Sciatic nerve (tissue), 2 donors: Measurements from ENCODE around the gene PDZD7. TPM values are rescaled to one million over a fixed set of nuclear protein-coding genes. Genes with fewer than 3 reads are reported as not detected.
A peak's percentile ranks its signal among the peaks of the same experiment; 100 is the strongest.

Experiments used
- ATAC-seq: fragments of 200-7000 bp; cut with Tn5 transposase; one replicate; pipeline ENCODE4 v1.9.1; 2020; ENCODE audit warnings: mild to moderate bottlenecking, moderate library complexity
- DNase-seq: peaks from one replicate; pipeline ENCODE4 v3.0.0-alpha.2; 2020; ENCODE audit warnings: low spot score
- intact Hi-C: fragments of 100-400 bp; cut with DNase I; formaldehyde crosslinking; loops from one replicate; pipeline ENCODE4 v1.14.2; 2022
- total RNA-seq: library from RNA; stranded (reverse); fragmentation: NEBNext Ultra II Directional; extraction: Animal tissue kit (Norgen Biotek cat#: 25700); gene quantifications from one replicate; pipeline ENCODE4 v1.2.1, GENCODE V29; 2021
- donor health status: DM: no; HTN: no; CAD: no.
- donor health status: DM: no; HTN: no; CAD: no.

Gene PDZD7
- total RNA-seq, 1 donor from 2014 or later = 3.8 TPM

DNA sequence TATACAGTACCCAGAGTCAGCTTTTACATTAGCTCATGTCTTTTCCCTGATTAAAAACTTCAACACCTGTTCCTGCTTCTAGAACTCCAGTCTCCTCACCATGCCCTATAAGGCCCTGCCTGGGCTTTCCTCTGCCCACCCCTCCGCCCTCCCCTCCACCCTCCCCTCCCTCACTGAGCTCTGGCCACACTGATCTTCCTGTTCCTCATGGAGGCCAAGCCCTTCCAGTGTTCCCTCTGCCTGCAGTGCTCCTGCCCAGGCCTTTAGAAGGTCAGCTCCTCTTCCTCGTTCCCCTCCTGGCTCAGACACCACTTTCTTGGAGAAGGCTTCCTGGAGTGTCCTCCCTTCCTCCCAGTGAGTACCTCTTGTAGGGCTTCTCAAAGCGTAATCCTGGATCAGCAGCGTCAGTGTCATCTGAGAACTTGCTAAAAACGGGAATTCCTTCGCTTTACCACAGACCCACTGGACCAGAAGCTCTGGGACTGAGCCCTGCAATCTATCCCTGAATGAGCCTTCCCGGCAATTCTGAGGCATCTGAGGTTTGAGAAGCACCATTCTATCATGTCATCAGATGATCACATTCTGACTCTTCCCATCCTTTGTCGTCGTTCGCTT, 3.7 kb downstream of the PDZD7 start:
- intact Hi-C loops = no loop called here
- DNase-seq (no peak), ATAC-seq (no peak)

DNA sequence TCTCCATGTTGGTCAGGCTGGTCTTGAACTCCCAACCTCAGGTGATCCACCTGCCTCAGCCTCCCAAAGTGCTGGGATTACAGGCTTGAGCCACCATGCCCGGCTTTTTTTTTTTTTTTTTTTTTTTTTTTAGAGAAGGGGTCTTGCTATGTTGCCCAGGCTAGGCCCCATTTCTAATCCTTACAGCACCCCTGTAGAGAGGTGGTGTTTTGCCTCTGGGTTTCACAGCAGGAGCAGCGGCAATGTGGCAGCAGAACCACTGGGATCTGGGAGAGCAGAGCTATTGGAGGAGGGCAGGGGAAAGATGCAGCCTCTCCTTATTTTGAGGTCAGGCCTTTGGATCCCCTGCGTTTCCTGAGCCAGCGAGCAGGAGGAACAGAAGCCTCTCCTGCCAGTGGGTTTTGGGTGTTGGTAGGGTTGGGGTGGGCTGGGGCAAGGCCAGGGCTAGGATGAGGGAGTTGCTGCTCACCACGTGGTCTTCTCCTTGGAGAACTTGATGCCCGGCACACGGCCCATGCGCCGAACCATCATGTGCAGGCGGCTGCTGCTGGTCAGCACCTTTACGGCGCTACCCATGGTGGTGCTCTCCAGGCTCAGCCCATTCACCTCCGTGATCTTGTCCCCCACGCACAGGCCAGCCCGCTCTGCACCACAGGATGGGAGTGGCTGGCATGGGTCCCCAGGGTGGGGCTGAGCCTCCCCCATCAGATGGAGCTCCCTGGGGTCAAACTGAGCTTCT, 7.8 kb downstream of the PDZD7 start:
- ATAC-seq (no peak), DNase-seq (no peak)
- intact Hi-C loops = no loop called here

DNA sequence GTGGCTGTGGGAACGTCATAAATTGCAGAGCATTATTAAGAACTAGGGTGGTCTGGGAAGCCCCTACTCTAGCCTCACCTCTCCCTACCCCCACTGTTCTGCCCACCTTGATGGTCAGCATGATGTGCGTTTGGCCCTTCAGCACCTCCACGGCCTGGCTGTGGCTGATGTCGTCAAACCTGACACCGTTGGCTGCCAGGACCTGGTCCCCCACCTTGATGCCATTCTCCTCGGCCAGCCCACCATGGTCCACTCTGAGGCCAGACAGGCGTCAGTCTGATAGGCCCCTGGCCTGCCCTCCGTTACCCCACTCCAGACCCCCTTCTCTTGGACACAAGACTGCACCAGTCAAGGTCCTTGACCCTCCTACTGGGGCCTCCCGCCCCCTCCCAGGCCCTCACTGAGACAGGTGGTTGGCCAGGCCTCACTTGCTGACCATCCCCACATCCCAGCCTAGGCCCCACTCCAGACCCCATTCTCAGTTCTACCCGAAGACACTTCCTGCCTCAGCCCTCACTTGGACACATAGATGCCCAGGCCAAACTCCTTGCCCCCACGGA, 9.2 kb downstream of the PDZD7 start:
- ATAC-seq (no peak), DNase-seq (no peak)
- intact Hi-C loops = no loop called here

DNA sequence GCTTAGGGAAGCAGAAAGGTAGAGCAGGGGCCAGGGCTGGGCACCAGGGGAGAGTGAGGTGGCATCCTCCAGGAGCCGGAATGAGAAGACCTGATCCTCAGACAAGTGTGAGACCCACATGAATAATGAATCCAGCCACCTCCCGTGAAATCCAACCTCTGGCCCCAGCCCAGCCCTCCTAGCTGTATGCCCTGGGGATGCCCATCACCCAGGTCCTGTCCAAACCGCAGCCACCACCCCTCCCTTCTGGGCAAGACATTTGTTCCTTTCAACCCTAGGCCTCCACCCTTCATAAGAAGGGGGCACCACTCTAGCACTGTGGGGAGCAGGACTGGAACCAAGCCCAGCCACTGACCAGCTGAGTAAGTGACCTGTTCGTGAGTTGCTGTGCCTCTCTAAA, 9.7 kb downstream of the PDZD7 start:
- intact Hi-C loops = no loop called here
- DNase-seq (no peak), ATAC-seq (no peak)

DNA sequence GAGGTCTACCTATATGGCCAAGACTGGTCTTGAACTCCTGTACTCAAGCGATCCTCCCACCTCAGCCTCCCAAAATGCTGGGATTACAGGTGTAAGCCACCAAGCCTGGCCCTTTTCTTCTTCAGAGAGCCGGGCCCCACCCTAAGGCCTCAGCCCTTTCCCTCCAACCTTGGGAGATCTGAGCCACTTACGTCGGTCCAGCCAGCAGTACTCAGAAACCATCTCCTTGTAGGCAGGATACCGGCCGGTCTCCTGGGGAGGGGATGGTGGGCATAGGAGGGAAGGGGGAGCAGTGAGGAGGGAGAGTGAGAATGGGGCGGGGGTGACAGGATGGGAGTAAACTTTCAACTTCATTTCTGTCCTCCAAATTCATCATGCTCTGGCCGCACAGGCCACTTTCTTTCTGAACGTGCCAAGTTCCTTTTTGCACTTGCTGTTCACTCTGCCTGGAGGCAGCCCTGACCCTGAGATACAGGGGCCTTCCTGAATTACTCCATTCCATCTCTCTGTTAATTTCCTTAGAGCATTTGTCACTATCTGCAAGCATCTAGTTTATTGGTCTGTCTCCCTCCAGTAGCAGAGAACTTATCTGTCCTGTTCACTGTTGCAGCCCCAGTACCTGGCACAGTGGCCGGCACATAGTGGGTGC, 10.4 kb downstream of the PDZD7 start:
- DNase-seq = no peak
- intact Hi-C loops = no loop called here
- ATAC-seq = no peak

DNA sequence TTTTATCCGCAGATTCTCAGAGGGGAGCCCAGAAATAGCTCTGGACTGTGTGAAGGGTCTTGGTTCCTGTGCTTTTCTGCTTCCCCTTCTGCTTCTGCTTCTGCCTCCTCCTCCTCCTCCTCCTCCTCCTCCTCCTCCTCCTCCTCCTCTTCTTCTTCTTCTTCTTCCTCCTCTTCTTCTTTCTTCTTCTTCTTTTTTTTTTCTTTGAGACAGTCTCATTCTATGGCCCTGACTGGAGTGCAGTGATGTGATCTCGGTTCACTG, 11.6 kb downstream of the PDZD7 start:
- intact Hi-C loops = no loop called here
- ATAC-seq (no peak), DNase-seq (no peak)

DNA sequence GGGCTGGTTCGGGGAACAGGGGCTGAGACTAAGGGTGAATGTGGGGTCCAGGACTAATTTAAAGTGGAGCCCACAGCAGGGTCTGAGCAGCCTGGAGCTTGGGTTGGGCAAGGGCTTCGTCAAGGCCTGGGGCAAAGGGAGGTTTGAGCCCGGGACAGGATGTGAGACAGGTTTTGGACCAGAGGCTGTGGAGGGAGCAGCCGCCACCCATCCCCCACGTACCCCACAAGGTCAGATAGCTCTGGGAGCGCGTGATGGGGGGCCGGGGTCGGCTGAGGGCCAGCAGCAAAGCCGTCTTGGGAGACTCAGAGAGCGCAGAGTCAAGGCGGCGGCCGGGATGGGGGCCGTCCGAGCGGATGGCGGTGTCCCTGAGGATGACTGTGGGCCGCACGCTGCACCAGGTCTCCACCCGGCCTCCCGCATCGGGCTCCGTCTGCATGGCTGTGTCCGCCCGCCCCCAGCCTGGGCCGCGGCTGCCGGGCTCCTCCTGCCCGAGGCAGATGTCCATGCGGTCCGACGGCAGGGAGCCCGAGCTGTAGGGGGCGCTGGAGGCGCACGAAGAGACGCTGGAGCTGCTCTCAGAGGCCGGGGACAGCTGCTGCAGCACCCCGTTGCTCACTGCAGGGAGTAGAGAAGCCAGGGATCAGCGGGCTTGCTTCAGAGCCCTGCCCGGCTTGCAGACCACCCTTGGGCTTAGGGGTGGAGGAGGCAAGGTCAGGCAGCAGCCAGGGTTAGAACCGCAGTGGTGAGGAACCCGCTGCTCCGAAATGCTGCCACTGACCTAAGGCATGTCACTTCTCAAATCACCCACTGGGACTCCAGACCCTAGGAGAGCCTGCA, 12.1 kb downstream of the PDZD7 start:
- ATAC-seq (peak; percentile 72), DNase-seq (peak; percentile 92)
- intact Hi-C loops = no loop called here

DNA sequence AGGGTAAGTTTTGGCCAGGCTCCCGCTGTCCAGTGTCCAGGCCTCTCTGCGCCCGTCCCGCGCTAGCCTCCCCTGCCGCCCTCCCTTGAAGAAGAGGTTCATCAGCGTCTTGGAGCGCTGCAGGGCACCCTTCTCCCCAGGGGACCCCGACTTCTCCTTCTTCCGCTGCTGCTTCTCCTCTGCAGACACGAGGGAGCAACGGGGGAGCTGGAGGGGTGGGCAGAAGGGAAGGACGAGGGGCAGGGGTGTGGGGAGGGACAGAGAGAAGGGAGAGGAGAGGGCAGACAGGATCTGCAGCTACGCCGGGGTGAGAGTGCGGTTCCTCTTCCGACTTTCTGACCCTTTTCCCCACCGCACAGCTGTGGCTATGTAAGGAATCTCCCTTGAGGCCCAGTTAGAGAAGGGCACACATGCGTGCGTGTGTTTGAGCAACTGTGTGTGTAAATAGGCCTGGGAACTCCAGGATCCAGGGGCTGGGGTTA, 12.8 kb downstream of the PDZD7 start:
- ATAC-seq (peak; percentile 31), DNase-seq (no peak)
- intact Hi-C loops = no loop called here

DNA sequence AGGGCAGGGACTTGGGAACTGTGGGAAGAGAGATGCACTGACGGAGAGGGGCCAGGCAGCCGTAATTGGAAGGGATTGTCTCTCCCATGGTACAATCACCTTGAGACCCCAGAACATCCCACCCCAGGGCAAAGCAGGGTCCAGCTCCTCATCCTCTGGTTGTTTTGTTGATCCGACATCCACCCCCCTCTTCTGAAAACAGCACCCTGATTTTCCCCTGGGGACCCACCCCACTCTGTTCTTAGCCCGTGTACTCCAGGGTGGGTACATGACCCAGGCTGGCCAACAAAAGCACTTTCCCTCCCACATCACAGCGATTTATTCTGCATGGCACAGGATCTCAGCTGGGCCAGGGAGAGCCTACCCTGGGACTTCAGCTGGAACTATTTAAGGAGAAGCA, 14.1 kb downstream of the PDZD7 start:
- DNase-seq (no peak), ATAC-seq (no peak)
- intact Hi-C loops = no loop called here

DNA sequence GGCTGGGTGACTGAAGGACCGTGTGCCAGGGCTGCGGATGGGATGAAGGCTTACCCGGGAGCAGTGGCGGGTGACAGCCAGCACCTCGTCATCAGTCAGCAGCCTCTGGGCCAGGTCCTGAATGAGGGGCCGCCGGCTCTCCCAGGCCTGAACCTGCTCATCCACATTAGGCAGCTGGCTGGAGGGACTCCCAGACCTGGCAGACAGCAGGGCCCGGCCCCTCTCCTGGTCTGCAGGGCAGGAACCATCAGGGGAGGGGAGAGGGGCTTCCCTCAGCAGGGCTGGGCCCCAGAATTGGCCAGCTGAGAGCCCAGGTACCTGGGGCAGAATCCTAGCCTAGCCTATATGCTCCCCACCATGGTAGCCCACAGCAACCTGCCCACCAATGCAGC, 15.4 kb downstream of the PDZD7 start:
- intact Hi-C loops = no loop called here
- DNase-seq (no peak), ATAC-seq (no peak)

DNA sequence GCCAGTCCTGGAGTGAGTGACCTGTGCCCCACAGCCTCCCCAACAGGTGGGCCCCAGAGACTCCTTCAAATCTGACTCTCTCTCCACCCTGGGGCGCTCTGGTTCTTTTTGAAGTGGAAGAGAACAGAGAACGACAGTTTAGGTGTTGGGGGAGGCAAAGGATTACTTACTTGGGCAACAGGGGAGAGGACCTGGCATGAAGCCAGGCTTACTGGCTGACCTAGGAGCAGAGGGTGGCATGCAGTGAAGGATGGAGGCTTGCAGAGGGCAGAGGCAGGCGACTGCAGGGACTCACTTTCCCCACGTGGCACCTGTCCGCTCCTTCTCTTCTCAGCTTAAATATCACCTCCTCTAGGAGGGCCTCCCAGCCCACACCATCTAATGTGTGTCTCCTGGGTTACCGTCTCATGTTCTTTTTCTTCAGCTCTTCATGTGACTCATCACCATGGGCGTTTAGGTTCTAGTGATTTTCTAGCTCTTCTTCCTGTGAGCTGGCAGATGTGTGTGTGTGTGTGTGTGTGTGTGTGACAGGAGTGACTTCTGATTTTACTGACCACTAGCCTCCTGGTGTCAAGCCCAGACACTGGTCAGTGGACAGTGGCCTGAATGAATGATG, 15.9 kb downstream of the PDZD7 start:
- ATAC-seq = no peak
- intact Hi-C loops = loop anchor here (1.0 kb wide), 1 partner anchor 48 kb away; no protein-coding TSS in a partner anchor
- no peak for DNase-seq

DNA sequence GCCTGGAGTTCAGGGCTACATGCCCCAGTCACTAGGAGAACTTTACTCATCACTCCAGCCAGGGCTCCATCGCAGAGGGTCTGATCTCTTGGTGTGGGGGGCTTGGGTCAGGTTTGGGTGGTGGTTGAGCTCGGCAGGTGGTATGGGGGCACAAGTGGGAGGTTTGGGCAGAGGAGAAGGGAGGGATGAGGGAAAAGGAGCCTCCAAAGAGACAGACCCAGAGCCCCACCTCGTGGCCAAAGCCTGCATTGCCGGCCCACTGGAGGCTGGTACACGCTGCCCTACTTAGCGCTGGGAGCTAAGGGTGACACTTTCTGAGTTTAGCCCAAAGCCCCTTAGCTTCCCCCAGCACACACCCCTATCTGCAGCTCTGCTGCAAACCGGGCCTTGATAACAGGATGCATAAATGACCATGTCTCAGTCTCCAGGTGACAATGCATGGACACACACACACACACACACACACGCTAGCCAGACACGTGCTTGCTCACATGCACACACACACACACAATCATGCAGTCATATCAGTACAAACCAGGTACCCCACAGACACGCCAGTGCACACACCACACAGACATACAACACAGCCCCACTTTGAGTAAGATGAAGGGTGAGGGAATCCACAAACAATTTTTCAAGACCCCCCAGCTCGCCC, 16.6 kb downstream of the PDZD7 start:
- ATAC-seq (peak; percentile 76), DNase-seq (peak; percentile 92)
- intact Hi-C loops = loop anchor here (1.0 kb wide), 1 partner anchor 49 kb away; no protein-coding TSS in a partner anchor

DNA sequence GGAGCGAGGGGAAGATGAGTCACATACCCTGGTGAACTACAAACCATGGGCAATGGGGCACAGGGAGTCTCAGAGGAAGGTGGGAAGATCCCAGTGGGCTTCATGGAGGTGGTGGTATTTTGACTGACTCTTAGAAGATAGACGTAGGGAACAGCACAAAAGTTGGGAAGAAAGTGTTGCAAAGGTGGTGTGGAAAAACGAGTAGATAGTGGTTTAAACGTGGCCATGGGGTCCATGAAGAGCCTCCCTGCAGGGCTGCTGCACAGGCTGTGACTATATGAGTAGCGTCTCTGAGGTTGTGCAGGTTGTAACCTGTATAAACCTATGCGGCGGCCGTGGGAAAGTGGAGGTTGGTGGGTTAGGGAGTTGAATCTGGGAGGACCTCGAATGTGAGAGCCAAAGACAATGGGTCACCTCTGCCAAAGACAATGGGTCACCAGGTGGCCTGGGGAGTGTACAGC, 17.5 kb downstream of the PDZD7 start:
- intact Hi-C loops = no loop called here
- DNase-seq (no peak), ATAC-seq (no peak)

DNA sequence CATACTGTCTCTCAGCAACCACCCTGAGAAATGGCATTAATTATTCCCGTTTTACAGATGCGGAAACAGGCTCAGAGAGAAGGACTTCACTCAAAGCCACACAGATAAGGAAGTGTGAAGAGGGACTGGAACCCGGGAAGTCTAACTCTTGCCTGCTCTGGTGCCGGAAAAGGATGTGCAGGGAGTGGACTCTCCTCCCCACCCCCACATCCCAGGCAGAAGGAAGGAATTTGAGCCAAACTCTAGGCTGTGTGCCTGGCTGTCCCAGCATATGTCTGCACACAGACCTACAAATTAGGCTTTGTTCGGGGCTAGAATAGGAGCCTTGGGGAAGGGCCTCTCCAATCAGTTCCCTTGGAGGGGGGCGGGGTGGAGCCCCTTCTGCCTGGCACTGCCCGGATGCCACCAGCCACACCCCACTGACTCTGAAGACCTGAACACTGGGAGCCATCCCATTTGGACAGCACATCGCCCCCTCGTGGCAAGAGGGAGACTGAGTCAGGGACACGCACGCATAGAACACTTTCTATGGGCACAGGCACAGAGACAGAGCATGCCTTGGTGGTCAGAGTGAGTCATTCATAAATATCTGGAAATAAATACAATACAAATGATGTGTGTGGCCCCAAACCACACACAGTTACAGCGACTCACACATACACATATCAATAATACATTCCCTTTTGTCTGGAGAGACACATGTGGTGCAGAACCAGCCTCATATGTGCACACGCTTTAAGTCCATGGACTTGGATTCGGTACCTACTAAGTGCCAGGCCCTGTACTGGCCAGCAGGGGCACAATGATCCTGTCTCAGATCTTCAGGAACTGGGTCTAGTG, 18.2 kb downstream of the PDZD7 start:
- peak; percentile 90 for ATAC-seq
- peak; percentile 96 for DNase-seq
- intact Hi-C loops = no loop called here

DNA sequence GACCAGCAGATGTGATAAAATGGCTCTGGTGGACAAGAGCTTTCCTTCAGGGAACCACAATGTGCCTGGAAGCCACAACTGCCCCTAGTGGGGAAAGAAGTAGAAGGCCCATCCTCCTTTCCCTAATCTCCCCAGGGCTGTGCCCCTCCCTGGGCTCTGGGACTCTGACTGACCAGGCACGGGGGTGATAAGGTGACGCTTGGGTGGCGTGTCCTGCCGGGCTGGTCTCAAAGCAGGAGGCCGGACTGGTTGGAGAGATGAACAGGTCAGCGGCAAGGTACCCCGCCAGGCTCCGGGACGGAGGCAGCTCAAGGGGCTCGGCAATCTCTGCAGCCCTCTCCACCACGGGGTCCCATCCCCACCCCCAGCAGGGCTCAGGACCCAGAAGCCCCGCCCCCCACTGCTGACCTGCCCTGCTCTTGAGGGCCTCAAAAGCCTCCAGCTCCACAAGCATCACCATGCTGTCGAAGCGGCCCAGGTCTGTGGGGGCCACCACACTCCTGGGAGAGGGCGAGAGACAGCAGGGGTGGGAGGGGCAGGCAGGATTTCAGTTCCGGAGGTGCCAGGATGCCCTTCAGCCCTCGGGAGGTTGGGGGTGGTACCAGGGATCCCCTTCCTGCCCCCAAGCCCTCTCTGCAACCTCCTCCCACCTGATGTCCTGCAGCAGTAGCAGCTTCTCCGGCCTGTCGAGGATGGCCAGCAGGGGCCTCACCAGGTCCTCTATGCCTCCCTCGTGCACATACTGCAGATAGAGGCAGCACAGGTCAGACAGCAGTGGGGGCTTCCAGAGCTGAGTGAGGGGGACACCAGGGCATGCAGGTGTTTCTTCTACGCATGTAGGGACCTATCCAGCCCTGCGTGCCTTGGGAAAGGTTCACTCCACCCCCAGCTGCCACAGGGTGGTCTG, 19.2 kb downstream of the PDZD7 start:
- no peak for DNase-seq
- intact Hi-C loops = no loop called here
- no peak for ATAC-seq

DNA sequence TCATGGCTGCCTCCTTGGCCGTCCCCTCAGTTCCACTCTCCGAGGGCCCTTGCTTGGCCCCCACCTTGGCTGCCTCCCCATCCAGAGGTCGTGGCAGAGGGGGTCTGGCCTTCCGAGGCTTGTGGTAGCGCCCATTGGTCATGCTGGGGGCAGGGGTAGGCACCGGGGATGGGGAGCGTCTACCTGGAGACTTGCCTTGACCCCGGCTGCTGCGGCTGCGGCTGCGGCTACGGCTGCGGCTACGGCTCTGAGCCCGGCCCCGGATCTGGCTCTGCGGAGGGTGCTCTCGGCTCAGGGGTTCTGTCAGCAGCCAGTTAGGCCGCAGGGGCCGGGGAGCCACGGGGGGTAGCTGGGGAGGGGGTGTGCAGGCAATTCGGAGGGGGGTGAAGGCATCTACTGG, 20.6 kb downstream of the PDZD7 start:
- intact Hi-C loops = no loop called here
- no peak for DNase-seq

More for the DNA sequence above, 20.6 kb downstream of the PDZD7 start:
- no peak for ATAC-seq
